HG03175 (cell line): ENCODE results near the gene ERP27.

ENCODE experiments used
- ATAC-seq: cut with Tn5 transposase; IDR thresholded peaks from one replicate; pipeline ENCODE4 v1.9.1; 2021; ENCODE audit warnings: mild to moderate bottlenecking, moderate library complexity; ENCODE audit not compliant: unreplicated experiment

The ERP27 gene

DNA sequence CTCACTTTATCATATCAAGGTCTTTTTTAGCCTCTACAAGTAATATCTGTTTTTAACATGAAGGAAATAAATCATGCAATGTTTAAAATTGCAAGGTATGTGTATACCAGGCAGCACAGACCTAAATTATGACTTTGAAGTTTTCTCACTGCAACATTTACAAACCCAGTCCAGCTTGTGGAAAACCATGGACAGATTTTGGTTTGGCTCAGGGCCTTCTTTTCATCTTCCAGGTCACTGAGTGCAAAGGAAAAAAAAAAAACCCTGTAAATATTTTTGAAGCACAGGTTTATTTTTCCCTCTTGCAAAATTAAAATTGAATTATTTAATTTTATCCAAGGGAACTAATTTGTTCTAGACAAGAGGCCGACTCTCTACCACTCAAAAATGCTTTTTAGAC lies 66.5 kb downstream of the ERP27 start:
- ATAC-seq: no peak

DNA sequence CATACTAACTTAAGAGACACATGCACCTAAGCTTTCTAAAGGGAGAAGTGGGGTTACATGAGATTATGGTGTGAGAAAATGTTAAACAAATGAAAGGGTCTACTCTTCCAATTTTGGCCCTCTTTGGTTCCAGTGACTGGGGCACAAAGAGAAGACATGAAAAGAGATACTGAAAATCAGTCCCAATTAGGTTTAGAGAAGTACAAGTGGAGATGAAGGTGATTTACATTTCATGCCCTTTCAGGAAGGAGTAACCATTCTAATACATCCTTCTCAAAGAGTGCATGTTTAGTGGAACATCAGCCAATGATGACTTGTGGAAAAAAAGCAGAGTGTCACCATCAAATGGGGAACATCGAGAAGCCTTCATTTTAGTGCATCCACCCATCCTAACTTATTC lies 67.1 kb downstream of the ERP27 start:
- ATAC-seq: no peak

DNA sequence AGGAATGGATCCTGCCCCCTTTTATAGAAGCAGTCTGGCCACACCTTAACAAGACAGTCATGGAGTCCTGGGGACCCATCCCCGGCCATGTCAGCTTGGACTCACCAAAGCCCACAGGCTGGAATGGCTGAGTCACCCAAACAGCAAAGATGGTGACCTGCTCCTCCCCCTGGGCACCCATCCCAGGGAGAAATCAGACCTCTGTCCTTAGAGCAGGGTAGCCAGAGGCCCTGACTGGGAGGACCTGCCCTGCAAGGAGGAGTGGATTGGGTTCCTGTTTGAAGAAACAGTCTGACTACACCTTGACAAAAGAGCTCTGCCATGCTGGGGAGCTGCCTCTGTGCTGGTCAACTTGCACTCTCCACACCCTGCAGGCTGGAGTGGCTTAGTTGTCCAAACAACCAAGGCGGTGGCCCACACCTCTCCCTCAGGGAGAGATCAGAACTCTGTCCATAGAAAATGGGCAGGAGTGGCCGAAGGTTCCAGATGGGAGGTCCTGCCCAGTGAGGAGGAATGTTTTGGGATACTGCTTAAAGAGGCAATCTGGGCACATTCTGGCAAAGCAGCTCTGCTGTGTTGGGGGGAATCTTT lies 69.3 kb downstream of the ERP27 start:
- no peak for ATAC-seq
